ENCODE results near the gene DIP2C.

- no peak for TF ChIP-seq POLR2A (IDR thresholded peaks at IDR 0.05; ENCODE audit: low read depth, low read length)
- TF ChIP-seq POLR2AphosphoS5 (IDR thresholded peaks at IDR 0.05; ENCODE audit: low read depth, low read length): no peak
These were observed 292.8 kb downstream of the DIP2C start for GRCh38 chr10:396535-397220.

Measured in GM12892 (cell line).